Fibroblast of lung (primary cell): ENCODE results near the gene KIF26B. TPM values are rescaled to one million over a fixed set of nuclear protein-coding genes. Genes with fewer than 3 reads are reported as not detected.
A peak's percentile ranks its signal among the peaks of the same experiment; 100 is the strongest.
"Not testable (repeated sequence)": the region's sequence is repeated elsewhere in the genome, so short reads cannot be mapped to it uniquely, and the experiment has no call there.

Experiments
- DNase-seq, 2 donors: peaks; one replicate each; pipeline versions ENCODE4 v3.0.0 to v3.0.0-alpha.2; 2010; ENCODE audit warnings: low read depth in 2 of 2
- H2AFZ ChIP-seq: 2 replicates; pipeline ENCODE4 v1.5.1; 2012; ENCODE audit warnings: low read length, control low read depth, inconsistent platforms
- H3K27ac ChIP-seq: 2 replicates; pipeline ENCODE4 v1.5.1; 2011; ENCODE audit warnings: low read length, control low read depth; ENCODE audit not compliant: insufficient read depth
- H3K27me3 ChIP-seq: 2 replicates; pipeline ENCODE4 v1.5.1; 2011; ENCODE audit warnings: mild to moderate bottlenecking, low read length; ENCODE audit not compliant: control insufficient read depth, insufficient read depth
- H3K36me3 ChIP-seq: 2 replicates; pipeline ENCODE4 v1.5.1; 2011; ENCODE audit warnings: low read length; ENCODE audit not compliant: control insufficient read depth, insufficient read depth
- H3K4me1 ChIP-seq: 2 replicates; pipeline ENCODE4 v1.5.1; 2011; ENCODE audit warnings: low read length; ENCODE audit not compliant: control insufficient read depth, insufficient read depth; ENCODE audit errors: extremely low read depth
- H3K4me2 ChIP-seq: 2 replicates; pipeline ENCODE4 v1.5.1; 2011; ENCODE audit warnings: low read length, control low read depth; ENCODE audit not compliant: insufficient read depth; ENCODE audit errors: extremely low read depth
- H3K4me3 ChIP-seq, 4 experiments: fragments of 200-600 bp in 1 of 4; sonication (generic) in 1 of 4; replicated peaks in 1 of 4; 2 replicates each; pipeline ENCODE4 v1.5.1; 2011 to 2016; ENCODE audit warnings: low read length in 4 of 4, low read depth in 3 of 4, mild to moderate bottlenecking in 3 of 4, control low read depth in 2 of 4, inconsistent platforms in 1 of 4, mixed read lengths in 1 of 4; ENCODE audit not compliant: insufficient read depth in 1 of 4; ENCODE audit errors: control extremely low read depth in 1 of 4
- H3K79me2 ChIP-seq: 2 replicates; pipeline ENCODE4 v1.5.1; 2012; ENCODE audit warnings: mild to moderate bottlenecking, low read length, inconsistent platforms; ENCODE audit not compliant: control insufficient read depth, insufficient read depth
- H3K9ac ChIP-seq: 2 replicates; pipeline ENCODE4 v1.5.1; 2011; ENCODE audit warnings: mild to moderate bottlenecking, low read length, control low read depth; ENCODE audit not compliant: insufficient read depth
- H3K9me3 ChIP-seq: 2 replicates; pipeline ENCODE4 v1.5.1; 2012; ENCODE audit warnings: low read depth, low read length; ENCODE audit not compliant: control insufficient read depth, insufficient read depth
- H4K20me1 ChIP-seq: 2 replicates; pipeline ENCODE4 v1.5.1; 2011; ENCODE audit warnings: low read length; ENCODE audit not compliant: control insufficient read depth, insufficient read depth; ENCODE audit errors: extremely low read depth
- EZH2 ChIP-seq: IDR thresholded peaks from 2 replicates; pipeline ENCODE4 v1.5.1; 2012; ENCODE audit warnings: low read length, control low read depth, mild to moderate bottlenecking; ENCODE audit errors: missing control alignments
- polyA plus RNA-seq, 2 donors: library from polyadenylated mRNA; depleted of rRNA in 1 of 2; stranded (reverse) in 1 of 2; unstranded in 1 of 2; fragments of >200 nt; gene quantifications; 2 replicates each; pipeline ENCODE4 v1.2.1, GENCODE V29; 2011 to 2012; ENCODE audit warnings: missing spikeins in 1 of 2
- total RNA-seq: library from RNA; depleted of rRNA; stranded (reverse); fragments of >200 nt; gene quantifications from 2 replicates; pipeline ENCODE4 v1.2.1, GENCODE V29; 2014
- TF ChIP-seq, protein P1 (sequence below), 2 donors: IDR thresholded peaks in 1 of 2; conservative IDR thresholded peaks in 1 of 2; 1 replicate in 1 of 2; 2 replicates in 1 of 2; pipeline ENCODE4 v1.5.1; 2011 to 2012; ENCODE audit warnings: low read length in 2 of 2, control low read depth in 1 of 2, inconsistent platforms in 1 of 2, low read depth in 1 of 2, mild to moderate bottlenecking in 1 of 2

KIF26B gene
- total and polyA plus RNA-seq, 2 donors (not counting 1 experiment from before 2014, with no cell fraction given), result 5.3 to 6.1 TPM

DNA sequence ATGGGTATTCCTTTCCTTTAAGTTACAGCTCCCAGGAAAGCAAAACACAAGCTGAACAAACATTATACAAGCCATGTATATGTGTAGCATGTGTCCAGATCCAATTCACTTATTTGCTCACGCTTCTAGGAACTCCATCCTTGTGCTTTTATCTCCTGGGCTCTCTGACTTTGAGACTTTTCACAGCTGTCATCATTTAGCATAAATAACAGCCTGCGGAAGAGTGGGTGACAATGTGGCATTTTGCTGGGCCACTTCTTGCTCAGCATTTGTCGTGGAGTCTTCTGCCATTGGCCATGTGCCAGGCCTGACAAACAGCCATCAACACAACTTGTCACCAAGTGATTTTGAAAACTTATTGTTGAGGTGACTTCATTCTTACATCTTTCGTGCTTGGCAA lies 164.3 kb downstream of the KIF26B start:
- no peaks in the 10 kb centered on the region for H3K79me2 ChIP-seq
- no peak overlapping the region for H3K27ac ChIP-seq
- no peaks in the 10 kb centered on the region for H3K36me3 ChIP-seq
- H3K27me3 ChIP-seq, result no peaks in the 10 kb centered on the region
- H3K4me2 ChIP-seq, result no peak overlapping the region
- no peak for DNase-seq
- no peaks in the 10 kb centered on the region for H3K4me1 ChIP-seq
- no peaks in the 10 kb centered on the region for H4K20me1 ChIP-seq
- TF ChIP-seq, protein P1, sequence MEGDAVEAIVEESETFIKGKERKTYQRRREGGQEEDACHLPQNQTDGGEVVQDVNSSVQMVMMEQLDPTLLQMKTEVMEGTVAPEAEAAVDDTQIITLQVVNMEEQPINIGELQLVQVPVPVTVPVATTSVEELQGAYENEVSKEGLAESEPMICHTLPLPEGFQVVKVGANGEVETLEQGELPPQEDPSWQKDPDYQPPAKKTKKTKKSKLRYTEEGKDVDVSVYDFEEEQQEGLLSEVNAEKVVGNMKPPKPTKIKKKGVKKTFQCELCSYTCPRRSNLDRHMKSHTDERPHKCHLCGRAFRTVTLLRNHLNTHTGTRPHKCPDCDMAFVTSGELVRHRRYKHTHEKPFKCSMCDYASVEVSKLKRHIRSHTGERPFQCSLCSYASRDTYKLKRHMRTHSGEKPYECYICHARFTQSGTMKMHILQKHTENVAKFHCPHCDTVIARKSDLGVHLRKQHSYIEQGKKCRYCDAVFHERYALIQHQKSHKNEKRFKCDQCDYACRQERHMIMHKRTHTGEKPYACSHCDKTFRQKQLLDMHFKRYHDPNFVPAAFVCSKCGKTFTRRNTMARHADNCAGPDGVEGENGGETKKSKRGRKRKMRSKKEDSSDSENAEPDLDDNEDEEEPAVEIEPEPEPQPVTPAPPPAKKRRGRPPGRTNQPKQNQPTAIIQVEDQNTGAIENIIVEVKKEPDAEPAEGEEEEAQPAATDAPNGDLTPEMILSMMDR (conservative IDR thresholded peaks at IDR 0.05 in 1 of 2, IDR thresholded peaks at IDR 0.05 in 1 of 2; ENCODE audit: low read depth in 1 of 2, low read length in 2 of 2), result no peak
- TF ChIP-seq EZH2, result no peak
- H3K9ac ChIP-seq, result no peak overlapping the region
- no peak overlapping the region for H3K4me3 ChIP-seq
- H2AFZ ChIP-seq, result no peak overlapping the region
- no peaks in the 10 kb centered on the region for H3K9me3 ChIP-seq

DNA sequence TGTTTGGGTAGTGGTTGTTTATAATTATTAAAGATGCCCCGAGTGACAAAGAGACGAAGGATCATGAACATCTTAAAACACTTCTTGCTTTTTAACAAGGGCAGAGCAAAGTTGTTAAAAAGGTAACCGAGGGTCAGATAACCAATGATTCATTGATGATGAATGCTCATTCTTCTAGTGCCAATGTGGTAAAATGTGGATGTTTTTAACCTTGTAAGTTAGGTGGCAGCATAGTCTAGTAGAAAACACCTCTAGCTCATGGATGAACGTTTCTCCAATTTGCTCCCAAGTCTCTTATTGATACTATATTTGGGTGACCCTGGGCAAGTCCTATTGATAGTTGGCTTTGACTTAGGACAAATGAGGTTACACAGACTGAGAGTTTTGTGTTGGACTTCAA lies 167.9 kb downstream of the KIF26B start:
- Histone ChIP-seq H3K79me2 (no peaks in the 10 kb centered on the region), H3K4me1 (no peaks in the 10 kb centered on the region), H4K20me1 (no peaks in the 10 kb centered on the region), H3K27ac (no peak overlapping the region), H3K9ac (no peak overlapping the region), H3K4me2 (no peak overlapping the region), H3K9me3 (no peaks in the 10 kb centered on the region), H3K27me3 (no peaks in the 10 kb centered on the region), H2AFZ (no peak overlapping the region), H3K36me3 (no peaks in the 10 kb centered on the region), H3K4me3 (no peak overlapping the region)
- no peak for TF ChIP-seq EZH2
- TF ChIP-seq, protein P1 (conservative IDR thresholded peaks at IDR 0.05 in 1 of 2, IDR thresholded peaks at IDR 0.05 in 1 of 2; ENCODE audit: low read depth in 1 of 2, low read length in 2 of 2), result no peak
- DNase-seq, result peak in 1 of 2 donors; percentile 67

DNA sequence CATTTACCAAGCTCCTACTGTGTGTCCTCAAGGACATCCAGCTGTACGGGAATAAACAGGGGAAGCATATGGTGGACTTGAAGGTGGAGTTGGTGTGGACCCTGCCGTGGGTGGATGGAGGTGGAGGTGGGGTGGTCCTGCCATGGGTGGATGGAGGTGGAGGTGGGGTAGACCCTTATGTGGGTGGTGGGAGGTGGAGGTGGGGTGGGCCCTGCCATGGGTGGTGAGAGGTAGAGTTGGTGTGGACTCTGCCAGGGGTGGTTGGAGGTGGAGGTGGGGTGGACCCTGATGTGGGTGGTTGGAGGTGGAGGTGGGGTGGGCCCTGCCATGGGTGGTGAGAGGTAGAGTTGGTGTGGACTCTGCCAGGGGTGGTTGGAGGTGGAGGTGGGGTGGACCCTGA lies 169.0 kb downstream of the KIF26B start:
- not testable (repeated sequence) for H3K9me3 ChIP-seq, DNase-seq, H3K4me3 ChIP-seq, H3K9ac ChIP-seq, H3K79me2 ChIP-seq, H3K4me1 ChIP-seq, H3K27ac ChIP-seq, H3K36me3 ChIP-seq, H3K4me2 ChIP-seq, H3K27me3 ChIP-seq, H4K20me1 ChIP-seq, H2AFZ ChIP-seq
